ENCODE data around the gene SLC35F4.
"Not testable (repeated sequence)": the region's sequence is repeated elsewhere in the genome, so short reads cannot be mapped to it uniquely, and the experiment has no call there.

SLC35F4 gene

GRCh38 chr14:57865066-57865402, 858 bp downstream of the SLC35F4 start:
- no peak for TF ChIP-seq CTCF (conservative IDR thresholded peaks at IDR 0.05; ENCODE audit: low read length)
- TF ChIP-seq EZH2phosphoT487 (IDR thresholded peaks at IDR 0.05; ENCODE audit: borderline replicate concordance) = no peak
- Histone ChIP-seq H3K4me2 (ENCODE audit: low read depth, low read length, poor library complexity, severe bottlenecking) (no peak overlapping the region), H3K4me3 (ENCODE audit: low read length, poor library complexity, severe bottlenecking) (no peak overlapping the region), H3K27me3 (ENCODE audit: insufficient read depth, low read length, poor library complexity, severe bottlenecking) (no peaks in the 10 kb centered on the region), H3K9me3 (ENCODE audit: insufficient read depth, low read depth, low read length) (no peaks in the 10 kb centered on the region), H2AFZ (ENCODE audit: low read length) (no peak overlapping the region), H3K79me2 (ENCODE audit: insufficient read depth, low read length) (no peaks in the 10 kb centered on the region), H3K9me2 (replicated peaks; ENCODE audit: low read depth, low read length) (no peaks in the 10 kb centered on the region), H3K9ac (ENCODE audit: low read depth, low read length, poor library complexity, severe bottlenecking) (no peak overlapping the region), H3K4me1 (ENCODE audit: insufficient read depth, low read length, poor library complexity, severe bottlenecking) (no peaks in the 10 kb centered on the region), H3F3A (ENCODE audit: low read depth) (no peaks in the 10 kb centered on the region), H3K36me3 (ENCODE audit: insufficient read depth, low read length) (no peaks in the 10 kb centered on the region), H4K20me1 (ENCODE audit: insufficient read depth, low read length, poor library complexity, severe bottlenecking) (no peaks in the 10 kb centered on the region)

GRCh38 chr14:57864659-57865058, 1.2 kb downstream of the SLC35F4 start:
- H3K36me3 ChIP-seq (ENCODE audit: insufficient read depth, low read length) = no peaks in the 10 kb centered on the region
- H3K9me3 ChIP-seq (ENCODE audit: insufficient read depth, low read depth, low read length) = no peaks in the 10 kb centered on the region
- no peak overlapping the region for H3K4me2 ChIP-seq (ENCODE audit: low read depth, low read length, poor library complexity, severe bottlenecking)
- no peak overlapping the region for H3K9ac ChIP-seq (ENCODE audit: low read depth, low read length, poor library complexity, severe bottlenecking)
- H3K27me3 ChIP-seq (ENCODE audit: insufficient read depth, low read length, poor library complexity, severe bottlenecking) = no peaks in the 10 kb centered on the region
- no peaks in the 10 kb centered on the region for H4K20me1 ChIP-seq (ENCODE audit: insufficient read depth, low read length, poor library complexity, severe bottlenecking)
- no peak overlapping the region for H2AFZ ChIP-seq (ENCODE audit: low read length)
- no peaks in the 10 kb centered on the region for H3K4me1 ChIP-seq (ENCODE audit: insufficient read depth, low read length, poor library complexity, severe bottlenecking)
- H3K9me2 ChIP-seq (replicated peaks; ENCODE audit: low read depth, low read length) = no peaks in the 10 kb centered on the region
- no peaks in the 10 kb centered on the region for H3K79me2 ChIP-seq (ENCODE audit: insufficient read depth, low read length)
- TF ChIP-seq CTCF (conservative IDR thresholded peaks at IDR 0.05; ENCODE audit: low read length) (no peak), EZH2phosphoT487 (IDR thresholded peaks at IDR 0.05; ENCODE audit: borderline replicate concordance) (no peak)
- no peak overlapping the region for H3K4me3 ChIP-seq (ENCODE audit: low read length, poor library complexity, severe bottlenecking)
- H3F3A ChIP-seq (ENCODE audit: low read depth) = no peaks in the 10 kb centered on the region

GRCh38 chr14:57863471-57863870, 2.4 kb downstream of the SLC35F4 start:
- Histone ChIP-seq H3K27me3 (ENCODE audit: insufficient read depth, low read length, poor library complexity, severe bottlenecking) (no peaks in the 10 kb centered on the region), H3K4me3 (ENCODE audit: low read length, poor library complexity, severe bottlenecking) (no peak overlapping the region)
- TF ChIP-seq CTCF (conservative IDR thresholded peaks at IDR 0.05; ENCODE audit: low read length) = no peak
- TF ChIP-seq EZH2phosphoT487 (IDR thresholded peaks at IDR 0.05; ENCODE audit: borderline replicate concordance) = no peak

GRCh38 chr14:57855666-57856065, 10.2 kb downstream of the SLC35F4 start:
- H2AFZ ChIP-seq (ENCODE audit: low read length); H3K27me3 ChIP-seq (ENCODE audit: insufficient read depth, low read length, poor library complexity, severe bottlenecking); H4K20me1 ChIP-seq (ENCODE audit: insufficient read depth, low read length, poor library complexity, severe bottlenecking); H3K4me2 ChIP-seq (ENCODE audit: low read depth, low read length, poor library complexity, severe bottlenecking); H3K79me2 ChIP-seq (ENCODE audit: insufficient read depth, low read length); H3K9me3 ChIP-seq (ENCODE audit: insufficient read depth, low read depth, low read length); H3K9me2 ChIP-seq (replicated peaks; ENCODE audit: low read depth, low read length); H3K9ac ChIP-seq (ENCODE audit: low read depth, low read length, poor library complexity, severe bottlenecking); H3F3A ChIP-seq (ENCODE audit: low read depth); H3K4me1 ChIP-seq (ENCODE audit: insufficient read depth, low read length, poor library complexity, severe bottlenecking); H3K4me3 ChIP-seq (ENCODE audit: low read length, poor library complexity, severe bottlenecking); H3K36me3 ChIP-seq (ENCODE audit: insufficient read depth, low read length): not testable (repeated sequence)

More at GRCh38 chr14:57863471-57863870, 2.4 kb downstream of the SLC35F4 start:
- Histone ChIP-seq H3K79me2 (ENCODE audit: insufficient read depth, low read length) (no peaks in the 10 kb centered on the region), H3K9me2 (replicated peaks; ENCODE audit: low read depth, low read length) (no peaks in the 10 kb centered on the region), H4K20me1 (ENCODE audit: insufficient read depth, low read length, poor library complexity, severe bottlenecking) (no peaks in the 10 kb centered on the region), H2AFZ (ENCODE audit: low read length) (no peak overlapping the region), H3K4me2 (ENCODE audit: low read depth, low read length, poor library complexity, severe bottlenecking) (no peak overlapping the region), H3F3A (ENCODE audit: low read depth) (no peaks in the 10 kb centered on the region), H3K9ac (ENCODE audit: low read depth, low read length, poor library complexity, severe bottlenecking) (no peak overlapping the region), H3K9me3 (ENCODE audit: insufficient read depth, low read depth, low read length) (no peaks in the 10 kb centered on the region), H3K4me1 (ENCODE audit: insufficient read depth, low read length, poor library complexity, severe bottlenecking) (no peaks in the 10 kb centered on the region), H3K36me3 (ENCODE audit: insufficient read depth, low read length) (no peaks in the 10 kb centered on the region)
